ENCODE results near the gene ITLN1. TPM values are rescaled to one million over a fixed set of nuclear protein-coding genes. Genes with fewer than 3 reads are reported as not detected.
"Not testable (repeated sequence)": the region's sequence is repeated elsewhere in the genome, so short reads cannot be mapped to it uniquely, and the experiment has no call there.

The ITLN1 gene
- polyA plus RNA-seq, 1 donor from 2014 or later = not detected

DNA sequence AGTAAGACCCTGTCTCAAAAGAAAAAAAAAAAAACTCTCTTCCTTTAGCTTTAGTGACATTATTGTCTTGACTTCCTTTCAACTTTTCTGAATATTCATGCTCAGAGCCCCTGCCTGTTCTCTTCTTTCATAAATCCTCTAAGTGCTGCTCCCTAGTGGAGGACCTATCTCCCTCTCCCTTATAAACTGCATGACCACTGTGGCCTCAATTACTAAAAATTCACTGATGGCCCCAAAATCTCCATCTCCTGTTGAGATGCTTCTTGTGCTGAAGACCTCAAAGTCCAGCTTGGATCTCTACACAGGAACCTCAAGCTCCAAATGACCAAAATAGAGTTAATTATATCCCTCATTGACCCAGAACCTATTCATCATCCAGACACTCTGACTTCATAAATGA, 7.8 kb downstream of the ITLN1 start:
- Histone ChIP-seq H3F3A (ENCODE audit: insufficient read depth, low read length, poor library complexity, severe bottlenecking) (no peaks in the 10 kb centered on the region), H3K9ac (ENCODE audit: low read length) (no peak overlapping the region), H3K4me2 (ENCODE audit: low read length) (no peak overlapping the region), H3K4me3 (ENCODE audit: low read length) (no peak overlapping the region), H3K9me2 (ENCODE audit: insufficient read depth, low read length) (no peaks in the 10 kb centered on the region), H2AFZ (ENCODE audit: low read depth, low read length) (no peak overlapping the region), H3K9me3 (ENCODE audit: low read length) (no peaks in the 10 kb centered on the region), H3K27ac (ENCODE audit: low read length) (no peak overlapping the region), H3K27me3 (ENCODE audit: insufficient read depth, low read depth, low read length) (no peaks in the 10 kb centered on the region), H4K20me1 (ENCODE audit: insufficient read depth) (no peaks in the 10 kb centered on the region), H3K36me3 (ENCODE audit: insufficient read depth, low read length) (no peaks in the 10 kb centered on the region), H3K79me2 (replicated peaks; ENCODE audit: insufficient read depth, low read length) (no peaks in the 10 kb centered on the region)
- TF ChIP-seq TAF1 (IDR thresholded peaks at IDR 0.05; ENCODE audit: low read depth) (no peak), MXI1 (conservative IDR thresholded peaks at IDR 0.05; ENCODE audit: poor library complexity, severe bottlenecking) (no peak), POLR2AphosphoS5 (IDR thresholded peaks at IDR 0.05) (no peak), EP300 (conservative IDR thresholded peaks at IDR 0.05; ENCODE audit: poor library complexity, severe bottlenecking) (no peak), EZH2 (IDR thresholded peaks at IDR 0.05; ENCODE audit: borderline replicate concordance, insufficient read depth, low read length, poor library complexity, severe bottlenecking) (no peak), SMC3 (conservative IDR thresholded peaks at IDR 0.05; ENCODE audit: poor library complexity) (no peak), RAD21 (conservative IDR thresholded peaks at IDR 0.05) (no peak)
- TF ChIP-seq, protein P1, sequence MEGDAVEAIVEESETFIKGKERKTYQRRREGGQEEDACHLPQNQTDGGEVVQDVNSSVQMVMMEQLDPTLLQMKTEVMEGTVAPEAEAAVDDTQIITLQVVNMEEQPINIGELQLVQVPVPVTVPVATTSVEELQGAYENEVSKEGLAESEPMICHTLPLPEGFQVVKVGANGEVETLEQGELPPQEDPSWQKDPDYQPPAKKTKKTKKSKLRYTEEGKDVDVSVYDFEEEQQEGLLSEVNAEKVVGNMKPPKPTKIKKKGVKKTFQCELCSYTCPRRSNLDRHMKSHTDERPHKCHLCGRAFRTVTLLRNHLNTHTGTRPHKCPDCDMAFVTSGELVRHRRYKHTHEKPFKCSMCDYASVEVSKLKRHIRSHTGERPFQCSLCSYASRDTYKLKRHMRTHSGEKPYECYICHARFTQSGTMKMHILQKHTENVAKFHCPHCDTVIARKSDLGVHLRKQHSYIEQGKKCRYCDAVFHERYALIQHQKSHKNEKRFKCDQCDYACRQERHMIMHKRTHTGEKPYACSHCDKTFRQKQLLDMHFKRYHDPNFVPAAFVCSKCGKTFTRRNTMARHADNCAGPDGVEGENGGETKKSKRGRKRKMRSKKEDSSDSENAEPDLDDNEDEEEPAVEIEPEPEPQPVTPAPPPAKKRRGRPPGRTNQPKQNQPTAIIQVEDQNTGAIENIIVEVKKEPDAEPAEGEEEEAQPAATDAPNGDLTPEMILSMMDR (IDR thresholded peaks at IDR 0.05; ENCODE audit: poor library complexity, severe bottlenecking) = no peak
- TF ChIP-seq, protein P2, sequence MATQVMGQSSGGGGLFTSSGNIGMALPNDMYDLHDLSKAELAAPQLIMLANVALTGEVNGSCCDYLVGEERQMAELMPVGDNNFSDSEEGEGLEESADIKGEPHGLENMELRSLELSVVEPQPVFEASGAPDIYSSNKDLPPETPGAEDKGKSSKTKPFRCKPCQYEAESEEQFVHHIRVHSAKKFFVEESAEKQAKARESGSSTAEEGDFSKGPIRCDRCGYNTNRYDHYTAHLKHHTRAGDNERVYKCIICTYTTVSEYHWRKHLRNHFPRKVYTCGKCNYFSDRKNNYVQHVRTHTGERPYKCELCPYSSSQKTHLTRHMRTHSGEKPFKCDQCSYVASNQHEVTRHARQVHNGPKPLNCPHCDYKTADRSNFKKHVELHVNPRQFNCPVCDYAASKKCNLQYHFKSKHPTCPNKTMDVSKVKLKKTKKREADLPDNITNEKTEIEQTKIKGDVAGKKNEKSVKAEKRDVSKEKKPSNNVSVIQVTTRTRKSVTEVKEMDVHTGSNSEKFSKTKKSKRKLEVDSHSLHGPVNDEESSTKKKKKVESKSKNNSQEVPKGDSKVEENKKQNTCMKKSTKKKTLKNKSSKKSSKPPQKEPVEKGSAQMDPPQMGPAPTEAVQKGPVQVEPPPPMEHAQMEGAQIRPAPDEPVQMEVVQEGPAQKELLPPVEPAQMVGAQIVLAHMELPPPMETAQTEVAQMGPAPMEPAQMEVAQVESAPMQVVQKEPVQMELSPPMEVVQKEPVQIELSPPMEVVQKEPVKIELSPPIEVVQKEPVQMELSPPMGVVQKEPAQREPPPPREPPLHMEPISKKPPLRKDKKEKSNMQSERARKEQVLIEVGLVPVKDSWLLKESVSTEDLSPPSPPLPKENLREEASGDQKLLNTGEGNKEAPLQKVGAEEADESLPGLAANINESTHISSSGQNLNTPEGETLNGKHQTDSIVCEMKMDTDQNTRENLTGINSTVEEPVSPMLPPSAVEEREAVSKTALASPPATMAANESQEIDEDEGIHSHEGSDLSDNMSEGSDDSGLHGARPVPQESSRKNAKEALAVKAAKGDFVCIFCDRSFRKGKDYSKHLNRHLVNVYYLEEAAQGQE (IDR thresholded peaks at IDR 0.05; ENCODE audit: borderline replicate concordance) = no peak

GRCh38 chr1:160876311-160876710, 8.7 kb downstream of the ITLN1 start:
- H3K79me2 ChIP-seq (replicated peaks; ENCODE audit: insufficient read depth, low read length) = no peaks in the 10 kb centered on the region
- H3K9me2 ChIP-seq (ENCODE audit: insufficient read depth, low read length) = no peaks in the 10 kb centered on the region
- TF ChIP-seq EZH2 (IDR thresholded peaks at IDR 0.05; ENCODE audit: borderline replicate concordance, insufficient read depth, low read length, poor library complexity, severe bottlenecking) = no peak
- TF ChIP-seq SMC3 (conservative IDR thresholded peaks at IDR 0.05; ENCODE audit: poor library complexity) = no peak
- no peak for TF ChIP-seq POLR2AphosphoS5 (IDR thresholded peaks at IDR 0.05)
- no peak overlapping the region for H3K4me3 ChIP-seq (ENCODE audit: low read length)
- no peak overlapping the region for H3K9ac ChIP-seq (ENCODE audit: low read length)
- H3K27ac ChIP-seq (ENCODE audit: low read length) = no peak overlapping the region
- no peak overlapping the region for H3K4me2 ChIP-seq (ENCODE audit: low read length)
- H3K27me3 ChIP-seq (ENCODE audit: insufficient read depth, low read depth, low read length) = no peaks in the 10 kb centered on the region
- no peaks in the 10 kb centered on the region for H3K9me3 ChIP-seq (ENCODE audit: low read length)
- H3F3A ChIP-seq (ENCODE audit: insufficient read depth, low read length, poor library complexity, severe bottlenecking) = no peaks in the 10 kb centered on the region
- H2AFZ ChIP-seq (ENCODE audit: low read depth, low read length) = no peak overlapping the region
- no peaks in the 10 kb centered on the region for H3K36me3 ChIP-seq (ENCODE audit: insufficient read depth, low read length)
- no peaks in the 10 kb centered on the region for H4K20me1 ChIP-seq (ENCODE audit: insufficient read depth)

DNA sequence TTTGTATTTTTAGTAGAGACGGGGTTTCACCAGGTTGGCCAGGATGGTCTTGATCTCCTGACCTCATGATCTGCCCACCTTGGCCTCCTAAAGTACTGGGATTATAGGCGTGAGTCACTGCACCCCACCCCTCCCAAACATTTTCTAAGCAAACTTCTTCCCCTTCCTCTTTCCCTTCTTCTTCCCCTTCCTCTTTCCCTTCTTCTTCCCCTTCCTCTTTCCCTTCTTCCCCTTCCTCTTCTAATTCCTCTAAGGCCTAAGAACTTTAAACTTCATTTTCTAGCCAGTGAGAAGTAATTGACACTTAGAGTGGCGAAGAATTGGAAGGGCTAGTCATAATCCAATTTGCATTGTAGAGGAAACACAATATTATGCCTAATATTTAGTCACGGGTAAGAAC, 9.4 kb downstream of the ITLN1 start:
- H3K4me3 ChIP-seq (ENCODE audit: low read length); H3K9me2 ChIP-seq (ENCODE audit: insufficient read depth, low read length); H3K79me2 ChIP-seq (replicated peaks; ENCODE audit: insufficient read depth, low read length); H3K9ac ChIP-seq (ENCODE audit: low read length); H2AFZ ChIP-seq (ENCODE audit: low read depth, low read length); H3K4me2 ChIP-seq (ENCODE audit: low read length); H3K36me3 ChIP-seq (ENCODE audit: insufficient read depth, low read length); H3F3A ChIP-seq (ENCODE audit: insufficient read depth, low read length, poor library complexity, severe bottlenecking); H4K20me1 ChIP-seq (ENCODE audit: insufficient read depth); H3K27me3 ChIP-seq (ENCODE audit: insufficient read depth, low read depth, low read length); H3K27ac ChIP-seq (ENCODE audit: low read length); H3K9me3 ChIP-seq (ENCODE audit: low read length): not testable (repeated sequence)
